ENCODE results near the gene IDE. TPM values are rescaled to one million over a fixed set of nuclear protein-coding genes. Genes with fewer than 3 reads are reported as not detected.

Gene IDE
- total and polyA plus RNA-seq, 2 donors (not counting 3 experiments of a cell fraction or from before 2014, with no cell fraction given), result 10.7 to 52.6 TPM

GRCh38 chr10:92452313-92452712 lies 121.6 kb downstream of the IDE start:
- Histone ChIP-seq H3K4me2 (ENCODE audit: insufficient read depth, low read length) (no peak overlapping the region), H2AFZ (ENCODE audit: low read depth, low read length) (no peak overlapping the region), H3K9ac (replicated peaks; ENCODE audit: extremely low read depth, insufficient read depth, low read length) (no peak overlapping the region), H3K27me3 (ENCODE audit: control insufficient read depth in 2 of 2, insufficient read depth in 2 of 2, low read length in 2 of 2) (no peaks in the 10 kb centered on the region), H3K36me3 (ENCODE audit: control insufficient read depth in 2 of 2, extremely low read depth in 1 of 2, insufficient read depth in 2 of 2, low read length in 2 of 2) (peaks cover 14 to 20% of the 10 kb centered on the region in 2 experiments), H3K9me3 (replicated peaks; ENCODE audit: control insufficient read depth, insufficient read depth, low read length) (no peaks in the 10 kb centered on the region), H3K9me1 (replicated peaks; ENCODE audit: control insufficient read depth, extremely low read depth, insufficient read depth, low read length) (no peaks in the 10 kb centered on the region), H3K79me2 (ENCODE audit: control insufficient read depth, insufficient read depth, low read length) (no peaks in the 10 kb centered on the region), H3K4me1 (ENCODE audit: control insufficient read depth, extremely low read depth, insufficient read depth, low read length) (no peaks in the 10 kb centered on the region), H4K20me1 (replicated peaks; ENCODE audit: control insufficient read depth, extremely low read depth, insufficient read depth, low read length) (no peaks in the 10 kb centered on the region), H3K27ac (ENCODE audit: insufficient read depth, low read depth, low read length) (no peak overlapping the region), H3K4me3 (replicated peaks in 1 of 3; ENCODE audit: insufficient read depth in 1 of 3, low read depth in 1 of 3, low read length in 3 of 3) (no peak overlapping the region)
- DNase-seq (ENCODE audit: low read depth, low spot score), result no peak
- FAIRE-seq, result no peak
- ChIA-PET CTCF (no interaction called here), POLR2A (no interaction called here)
- intact Hi-C loops (cut with micrococcal nuclease) (no loop called here), dilution Hi-C loops (cut with MboI; ENCODE audit: extremely low pct_ligation_motif_present, low sequenced_read_pairs) (no loop called here)
- BruUV-seq (replicated peaks), result no TSS peak
- TF ChIP-seq MAX (IDR thresholded peaks at IDR 0.05; ENCODE audit: insufficient read depth, insufficient read length) (no peak), CTCF (IDR thresholded peaks at IDR 0.05; ENCODE audit: extremely low read depth in 1 of 2, insufficient read depth in 1 of 2, low read depth in 1 of 2, low read length in 2 of 2) (no peak), POLR2AphosphoS5 (IDR thresholded peaks at IDR 0.05; ENCODE audit: insufficient read depth, low read depth, low read length) (no peak), POLR2A (IDR thresholded peaks at IDR 0.05; ENCODE audit: low read depth, low read length) (no peak), FOS (IDR thresholded peaks at IDR 0.05; ENCODE audit: borderline replicate concordance, insufficient read depth, low read length) (no peak), JUN (IDR thresholded peaks at IDR 0.05; ENCODE audit: borderline replicate concordance, insufficient read depth, insufficient read length, low read depth) (no peak), GATA2 (IDR thresholded peaks at IDR 0.05; ENCODE audit: insufficient read depth, insufficient read length, low read depth, low read length) (no peak), MYC (IDR thresholded peaks at IDR 0.05; ENCODE audit: low read depth, low read length) (no peak), EZH2 (IDR thresholded peaks at IDR 0.05; ENCODE audit: borderline replicate concordance, low read depth, low read length, severe bottlenecking) (no peak)
